Measurements from ENCODE around the gene MMP28.

The MMP28 gene

GRCh38 chr17:35717475-35717874 is 78.0 kb downstream of the MMP28 start:
- no peak for DNase-seq

GRCh38 chr17:35716897-35717465 is 78.5 kb downstream of the MMP28 start:
- no peak for DNase-seq

DNA sequence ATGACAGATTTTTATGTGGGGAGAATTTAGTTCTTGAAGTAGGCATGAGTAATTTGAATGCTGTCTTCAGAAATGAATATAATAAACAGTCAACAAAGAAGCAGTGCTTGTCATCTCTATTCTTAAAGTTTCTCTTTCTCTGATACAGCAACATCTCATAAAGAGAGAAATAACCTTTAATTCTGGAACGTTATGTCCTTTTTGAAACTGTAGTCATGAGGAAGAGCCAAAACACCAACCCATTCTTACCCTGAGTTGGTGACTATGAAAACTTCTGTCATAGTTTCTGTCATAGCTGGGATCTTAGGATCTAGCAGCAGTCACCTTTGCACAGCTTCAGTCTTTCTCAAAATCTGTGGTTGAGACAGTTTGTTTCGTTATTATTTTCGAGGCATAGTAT is 79.3 kb downstream of the MMP28 start:
- no peak for DNase-seq
